NCI-H2029 (cell line): ENCODE results near the gene FAM184A.
A peak's percentile ranks its signal among the peaks of the same experiment; 100 is the strongest.
"Not testable (repeated sequence)": the region's sequence is repeated elsewhere in the genome, so short reads cannot be mapped to it uniquely, and the experiment has no call there.

ENCODE experiments used
- DNase-seq: peaks from one replicate; lab custom pipeline; 2025; lab: John Stamatoyannopoulos, UW

Gene FAM184A

GRCh38 chr6:119100115-119100514, 21.7 kb upstream of the FAM184A start:
- no peak for DNase-seq

DNA sequence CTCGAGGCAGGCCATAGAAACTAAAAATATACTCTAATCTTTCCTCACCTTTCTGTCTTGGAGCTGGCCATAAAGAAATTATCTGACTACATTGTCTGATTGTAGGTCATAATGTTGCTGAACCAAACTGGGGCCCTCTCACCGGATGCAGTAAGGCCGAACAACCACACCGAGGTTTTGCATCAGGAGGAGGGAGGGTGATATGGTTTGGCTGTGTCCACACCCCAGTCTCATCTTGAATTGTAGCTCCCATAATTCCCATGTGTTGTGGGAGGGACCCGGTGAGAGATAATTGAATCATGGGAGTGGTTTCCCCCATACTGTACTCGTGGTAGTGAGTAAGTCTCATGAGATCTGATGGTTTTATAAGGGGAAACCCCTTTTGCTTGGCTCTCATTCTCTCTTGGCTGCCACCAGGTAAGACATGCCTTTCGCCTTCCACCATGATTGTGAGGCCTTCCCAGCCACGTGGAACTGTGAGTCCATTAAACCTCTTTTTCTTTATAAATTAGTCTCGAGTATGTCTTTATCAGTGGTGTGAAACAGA, 19.4 kb upstream of the FAM184A start:
- DNase-seq = not testable (repeated sequence)

- DNase-seq = no peak
Observed at GRCh38 chr6:119096721-119097565, 18.5 kb upstream of the FAM184A start.

DNA sequence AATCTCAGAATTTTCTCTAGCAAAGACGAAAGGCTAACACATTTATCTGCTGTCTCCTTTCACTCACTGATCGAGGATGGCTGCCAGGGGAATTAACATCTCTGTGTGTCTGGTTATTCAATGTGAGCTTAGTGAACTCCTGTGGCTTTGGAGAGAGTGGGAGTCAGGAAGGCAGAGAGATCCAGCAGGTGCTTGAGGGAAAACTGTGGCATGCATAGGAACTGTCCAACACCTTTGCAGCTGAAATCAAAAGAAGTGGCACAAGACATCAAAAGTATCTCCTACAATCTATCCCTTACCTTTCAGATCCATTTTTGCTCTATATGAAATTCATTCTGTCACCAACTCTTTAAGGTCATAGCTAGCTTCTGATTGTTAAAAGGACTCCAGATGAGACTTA, 11.8 kb upstream of the FAM184A start:
- no peak for DNase-seq

- DNase-seq = no peak
Observed at GRCh38 chr6:119084784-119085183, 6.3 kb upstream of the FAM184A start.

GRCh38 chr6:119083007-119083406, 4.5 kb upstream of the FAM184A start:
- DNase-seq = no peak

DNA sequence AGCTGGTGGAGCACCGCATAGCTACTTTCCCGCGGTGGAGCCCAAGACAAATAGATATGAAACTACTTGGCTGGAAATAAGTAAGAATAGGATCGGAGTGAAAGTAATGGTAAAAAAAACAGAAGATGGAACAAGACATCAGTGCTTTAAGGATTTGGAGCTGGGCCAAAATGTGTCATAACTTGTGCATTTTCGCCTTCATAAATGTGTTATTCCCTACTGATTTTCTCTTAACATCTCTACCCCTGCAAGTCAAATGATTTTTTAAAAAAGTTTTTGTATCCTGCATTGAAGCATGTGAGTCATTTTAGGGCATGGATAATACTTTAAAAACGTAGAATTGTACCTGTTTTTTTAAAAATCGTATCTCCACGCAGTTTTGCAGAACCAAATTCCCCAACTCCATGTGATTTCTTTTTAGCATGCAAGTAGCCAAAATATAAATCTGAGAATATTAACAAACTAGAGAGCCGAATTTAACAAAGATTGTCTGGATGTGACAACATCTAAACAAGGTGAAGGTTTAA, 882 bp upstream of the FAM184A start:
- no peak for DNase-seq

DNA sequence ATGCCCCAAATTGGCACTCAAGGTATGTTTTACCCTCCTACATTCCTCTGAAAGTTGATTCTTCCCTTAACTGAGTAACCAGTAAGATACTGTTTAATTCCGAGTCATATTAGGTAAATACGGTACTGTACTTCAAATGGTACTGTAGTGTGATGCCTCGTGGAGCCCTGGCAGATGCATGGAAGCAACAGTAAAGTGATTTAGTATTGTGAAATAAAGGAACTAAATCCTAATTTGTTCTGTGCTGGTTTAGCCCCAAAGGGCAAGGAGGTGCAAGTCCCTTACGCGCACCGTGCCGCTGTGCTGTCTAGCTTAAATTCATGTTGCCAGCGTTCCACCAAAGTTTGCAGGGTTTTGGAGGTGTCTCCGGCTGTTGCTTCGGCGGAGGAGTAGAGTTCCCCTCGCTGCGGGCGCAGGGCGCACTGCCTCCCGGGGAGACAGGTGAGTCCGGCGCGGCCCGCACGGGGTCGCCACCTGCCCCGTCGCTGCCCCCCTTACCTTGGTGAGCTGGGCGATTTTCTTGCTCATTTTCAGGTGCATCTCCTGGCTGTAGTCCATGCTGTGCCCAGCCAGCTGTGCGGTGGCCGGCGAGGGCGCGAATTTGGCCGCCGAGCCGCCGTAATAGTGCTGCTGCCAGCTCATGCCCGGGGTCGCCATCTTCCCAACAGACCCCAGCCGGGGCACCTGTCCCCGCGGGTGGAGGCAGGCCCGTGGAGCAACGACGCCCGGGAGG, 655 bp downstream of the FAM184A start:
- peak; percentile 56 for DNase-seq

DNA sequence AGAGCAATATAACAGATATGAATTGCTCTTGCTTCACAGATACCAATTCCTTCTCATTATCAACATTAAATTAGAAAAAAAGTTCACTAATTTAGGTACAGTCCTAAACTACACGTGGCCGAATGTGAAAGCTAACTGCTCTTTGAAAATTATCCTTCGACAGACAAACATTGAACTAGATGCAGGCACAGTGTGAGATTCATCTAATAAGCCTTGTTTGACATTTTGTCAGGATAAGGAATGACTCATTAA, 1.1 kb downstream of the FAM184A start:
- DNase-seq = no peak

- DNase-seq = no peak
Observed at GRCh38 chr6:119076576-119077390, 1.7 kb downstream of the FAM184A start.

DNA sequence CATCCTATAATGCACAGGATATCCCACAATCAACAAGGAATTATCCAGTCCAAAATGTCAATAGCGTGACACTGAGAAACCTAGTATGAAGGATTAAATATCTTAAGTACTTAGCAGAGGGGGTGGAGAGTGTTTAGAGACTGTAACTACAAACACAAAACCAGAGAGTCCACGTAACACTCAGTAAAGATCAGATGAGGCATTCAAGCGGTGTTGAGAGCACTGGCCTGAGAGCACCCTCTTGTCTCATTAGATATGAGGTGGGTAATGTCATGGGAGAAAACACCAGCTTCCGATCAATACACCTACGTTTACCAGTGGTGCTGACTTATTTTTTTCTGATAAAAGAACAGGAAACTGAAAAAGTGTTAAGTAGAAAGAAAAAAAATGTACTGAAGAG, 2.3 kb downstream of the FAM184A start:
- peak; percentile 78 for DNase-seq

GRCh38 chr6:119075200-119075981, 3.1 kb downstream of the FAM184A start:
- no peak for DNase-seq

DNA sequence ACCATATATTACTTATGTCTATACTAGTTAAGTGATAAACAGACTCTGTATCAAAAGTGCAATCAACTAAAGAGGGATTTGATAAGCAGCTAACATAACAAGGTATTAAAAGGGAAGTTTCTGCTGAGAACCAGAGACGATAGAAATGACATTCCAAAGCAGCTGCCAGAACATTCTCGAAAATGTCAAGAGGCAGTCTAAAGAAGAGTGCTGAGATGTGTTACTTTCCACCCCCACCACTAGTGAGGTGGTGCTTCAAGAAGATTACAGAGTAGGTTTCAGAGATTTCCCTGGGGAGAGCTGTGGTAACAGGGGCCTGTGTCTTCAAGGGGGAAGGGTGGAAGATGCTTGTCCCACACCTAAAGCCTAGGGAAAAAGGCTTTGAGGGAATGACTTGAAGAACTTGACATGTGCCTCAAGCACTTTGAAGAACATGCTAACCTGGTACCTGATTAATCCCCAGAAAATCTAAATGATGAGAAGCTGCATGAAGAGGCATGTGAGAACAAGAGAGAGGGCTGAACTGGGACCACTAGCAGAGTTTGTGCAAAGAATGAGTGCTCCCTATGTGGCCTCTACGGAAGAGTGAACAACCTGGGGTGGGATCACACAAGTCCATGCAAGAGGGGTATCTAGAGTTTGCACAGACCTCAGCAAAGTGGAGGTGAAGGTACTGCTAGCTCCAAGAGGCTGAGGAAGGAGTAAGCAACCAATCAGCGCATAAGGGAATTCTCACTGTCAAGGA, 5.0 kb downstream of the FAM184A start:
- DNase-seq = no peak

GRCh38 chr6:119071576-119071975, 6.9 kb downstream of the FAM184A start:
- DNase-seq = no peak

DNA sequence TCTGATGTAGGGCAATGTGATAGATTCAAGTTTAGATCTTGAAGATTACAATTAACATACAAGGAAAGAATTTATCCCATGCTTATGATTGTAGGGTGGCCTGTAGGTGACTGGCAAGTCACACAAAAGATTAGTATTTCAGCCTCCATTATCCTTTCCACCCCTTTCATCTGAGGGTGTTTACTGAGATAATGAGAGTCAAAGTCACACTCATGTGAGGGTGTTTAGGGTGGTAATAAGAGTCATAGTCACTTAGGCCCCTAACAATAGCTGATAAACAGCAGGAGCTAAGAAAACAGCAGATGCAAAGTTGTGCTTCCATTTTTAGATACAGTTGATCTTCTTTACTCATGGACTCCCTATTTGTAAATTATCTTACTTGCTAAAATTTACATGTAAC, 11.4 kb downstream of the FAM184A start:
- no peak for DNase-seq

- DNase-seq = no peak
Observed at GRCh38 chr6:119066517-119066916, 11.9 kb downstream of the FAM184A start.

DNA sequence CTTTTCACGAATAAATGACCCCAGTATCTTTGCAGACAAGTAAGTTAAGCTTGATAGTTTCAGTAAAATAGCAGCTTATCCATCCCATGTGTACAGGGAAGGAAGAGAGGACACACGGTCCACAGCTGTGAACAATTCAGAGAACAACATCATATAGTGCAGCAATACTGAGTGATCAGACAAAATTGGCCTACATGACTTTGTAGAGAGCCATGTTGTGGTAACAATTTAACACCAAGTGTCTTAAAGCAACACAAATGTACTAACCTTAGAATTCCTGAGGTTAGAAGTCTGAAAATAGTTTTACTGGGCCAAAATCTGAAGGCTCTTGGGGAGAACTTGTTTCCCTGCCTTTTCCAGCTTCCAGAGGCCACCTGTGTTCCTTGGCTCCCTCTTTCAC, 12.5 kb downstream of the FAM184A start:
- DNase-seq = no peak

DNA sequence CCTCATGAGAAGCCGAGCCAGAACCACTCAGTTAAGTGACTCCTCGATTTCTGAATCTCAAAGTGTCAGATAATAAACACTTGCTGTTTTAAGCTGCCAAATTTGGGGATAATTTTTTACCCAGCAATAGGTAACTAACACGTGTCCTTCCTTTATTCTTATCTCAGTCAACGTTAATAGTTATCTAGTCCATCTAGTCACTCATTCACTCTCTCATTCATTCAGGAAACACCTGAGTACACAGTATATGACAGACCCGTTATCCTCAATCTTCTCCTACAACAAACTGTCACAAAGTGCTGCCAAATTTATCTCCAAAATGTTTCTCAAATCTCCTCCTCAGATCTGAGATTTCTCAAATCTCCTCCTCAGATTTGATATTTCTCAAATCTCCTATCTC, 13.1 kb downstream of the FAM184A start:
- DNase-seq = no peak

GRCh38 chr6:119063491-119063890, 15.0 kb downstream of the FAM184A start:
- DNase-seq = no peak

GRCh38 chr6:119061215-119061614, 17.2 kb downstream of the FAM184A start:
- no peak for DNase-seq
